B cell (primary cell): ENCODE results near the gene ATP6V0A1.

Experiments used
- EZH2 ChIP-seq: IDR thresholded peaks from 2 replicates; pipeline ENCODE4 v1.6.1; 2012; ENCODE audit warnings: borderline replicate concordance, low read depth, mild to moderate bottlenecking, moderate library complexity, low read length; ENCODE audit not compliant: insufficient read depth, poor library complexity, severe bottlenecking
- TF ChIP-seq, protein P1 (sequence below): fragments of 200-600 bp; IDR thresholded peaks from one replicate; pipeline ENCODE4 v1.8.0; 2022; ENCODE audit warnings: antibody characterized with exemption, mild to moderate bottlenecking

GRCh38 chr17:42467889-42468288 lies 9.2 kb downstream of the ATP6V0A1 start:
- TF ChIP-seq, protein P1, sequence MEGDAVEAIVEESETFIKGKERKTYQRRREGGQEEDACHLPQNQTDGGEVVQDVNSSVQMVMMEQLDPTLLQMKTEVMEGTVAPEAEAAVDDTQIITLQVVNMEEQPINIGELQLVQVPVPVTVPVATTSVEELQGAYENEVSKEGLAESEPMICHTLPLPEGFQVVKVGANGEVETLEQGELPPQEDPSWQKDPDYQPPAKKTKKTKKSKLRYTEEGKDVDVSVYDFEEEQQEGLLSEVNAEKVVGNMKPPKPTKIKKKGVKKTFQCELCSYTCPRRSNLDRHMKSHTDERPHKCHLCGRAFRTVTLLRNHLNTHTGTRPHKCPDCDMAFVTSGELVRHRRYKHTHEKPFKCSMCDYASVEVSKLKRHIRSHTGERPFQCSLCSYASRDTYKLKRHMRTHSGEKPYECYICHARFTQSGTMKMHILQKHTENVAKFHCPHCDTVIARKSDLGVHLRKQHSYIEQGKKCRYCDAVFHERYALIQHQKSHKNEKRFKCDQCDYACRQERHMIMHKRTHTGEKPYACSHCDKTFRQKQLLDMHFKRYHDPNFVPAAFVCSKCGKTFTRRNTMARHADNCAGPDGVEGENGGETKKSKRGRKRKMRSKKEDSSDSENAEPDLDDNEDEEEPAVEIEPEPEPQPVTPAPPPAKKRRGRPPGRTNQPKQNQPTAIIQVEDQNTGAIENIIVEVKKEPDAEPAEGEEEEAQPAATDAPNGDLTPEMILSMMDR, result no peak
- TF ChIP-seq EZH2, result no peak
